ENCODE measurements around the gene PSMB7.

PSMB7 gene

DNA sequence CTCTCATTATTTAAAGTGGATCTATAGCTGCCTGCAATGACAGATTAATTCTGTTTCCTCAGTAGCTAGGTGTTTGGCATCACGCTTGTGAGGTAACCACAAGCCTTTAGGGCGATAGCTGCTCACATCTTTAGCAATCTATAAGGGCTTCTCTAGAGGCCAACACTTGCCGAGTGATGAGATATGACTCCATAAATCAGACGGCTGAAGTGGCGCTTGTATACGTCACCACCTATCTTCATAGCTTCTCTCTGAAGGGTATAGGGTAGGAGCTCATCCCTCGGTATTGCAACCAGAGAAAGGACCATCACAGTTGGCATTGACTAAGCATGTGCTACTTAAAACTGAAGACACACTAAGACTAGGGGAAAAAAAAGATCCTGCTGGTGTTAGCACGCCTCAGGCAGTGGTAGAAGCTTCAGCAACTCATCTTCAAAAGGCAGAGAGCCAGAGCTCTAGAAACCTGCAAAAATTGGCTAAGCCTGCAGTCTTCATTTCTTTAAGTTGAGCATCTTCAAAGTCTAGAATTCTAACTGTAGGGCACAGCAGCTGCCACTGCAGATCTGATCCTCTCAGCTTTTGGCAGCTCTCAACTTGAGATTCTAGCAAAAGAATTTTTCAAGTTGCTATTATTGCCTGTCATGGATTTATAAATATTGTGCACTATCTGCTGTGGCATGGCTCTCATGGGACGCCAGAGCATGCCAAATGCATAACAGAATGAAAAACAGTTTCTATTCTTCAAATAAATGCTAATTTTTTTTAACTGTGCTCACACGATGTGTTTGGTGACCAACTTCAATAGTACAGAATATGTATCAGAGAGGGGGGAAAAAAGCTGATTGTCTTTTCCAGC, 37.5 kb downstream of the PSMB7 start:
- no peak for DNase-seq

DNA sequence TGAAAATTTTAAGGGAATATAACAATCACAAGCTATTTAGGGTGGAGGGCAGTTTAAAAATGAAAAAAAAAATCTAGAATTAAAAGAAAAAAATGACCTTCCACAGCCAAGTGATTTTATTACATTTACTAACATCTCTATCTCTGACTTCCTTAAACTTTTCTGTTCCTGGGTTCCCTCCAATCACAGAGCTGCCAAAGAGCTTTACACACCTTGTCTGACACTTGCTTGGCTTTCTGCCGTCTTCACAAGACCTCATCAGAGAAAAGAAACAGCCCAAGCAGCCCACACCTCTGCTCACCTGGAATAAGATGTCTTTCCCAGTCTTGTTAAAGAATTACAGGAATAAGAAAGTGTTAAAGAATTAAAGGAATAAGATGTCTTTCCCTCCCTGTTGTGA, 38.9 kb downstream of the PSMB7 start:
- no peak for DNase-seq

DNA sequence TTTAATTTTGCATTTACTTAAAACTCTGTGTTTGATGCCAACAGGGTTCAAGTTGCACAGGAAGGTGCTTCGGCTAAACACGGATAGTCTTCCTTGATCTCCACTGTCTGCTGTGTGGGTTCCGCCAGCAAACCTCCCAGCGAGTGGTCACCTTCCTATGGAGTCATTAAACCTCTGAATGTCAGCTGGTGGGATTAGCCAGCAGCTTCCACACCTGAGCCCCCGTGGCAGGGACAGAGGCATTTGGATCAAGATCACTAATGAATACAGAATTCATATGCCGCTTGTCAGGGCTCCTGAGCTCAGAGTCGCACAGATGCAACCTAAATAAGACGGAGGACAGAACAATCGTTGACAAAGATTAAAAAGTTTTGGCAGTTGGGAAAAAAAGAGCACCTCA, 39.5 kb downstream of the PSMB7 start:
- DNase-seq, result no peak

DNA sequence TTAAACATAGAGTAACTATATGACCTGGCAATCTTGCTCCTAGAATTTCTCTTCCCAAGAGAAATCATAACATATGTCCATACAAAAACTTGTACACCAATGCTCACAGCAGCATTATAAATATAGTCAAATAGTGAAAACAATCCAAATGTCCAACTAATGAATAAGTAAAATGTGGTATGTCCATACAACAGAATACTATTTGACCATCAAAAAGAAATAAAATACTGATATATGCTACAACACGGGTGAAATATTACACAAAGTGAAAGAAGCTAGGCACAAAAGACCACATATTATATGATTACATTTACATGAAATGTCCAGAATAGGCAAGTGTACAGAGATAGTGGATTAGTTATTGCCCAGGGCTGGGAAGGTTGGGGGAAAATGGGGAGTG, 41.4 kb downstream of the PSMB7 start:
- no peak for DNase-seq

DNA sequence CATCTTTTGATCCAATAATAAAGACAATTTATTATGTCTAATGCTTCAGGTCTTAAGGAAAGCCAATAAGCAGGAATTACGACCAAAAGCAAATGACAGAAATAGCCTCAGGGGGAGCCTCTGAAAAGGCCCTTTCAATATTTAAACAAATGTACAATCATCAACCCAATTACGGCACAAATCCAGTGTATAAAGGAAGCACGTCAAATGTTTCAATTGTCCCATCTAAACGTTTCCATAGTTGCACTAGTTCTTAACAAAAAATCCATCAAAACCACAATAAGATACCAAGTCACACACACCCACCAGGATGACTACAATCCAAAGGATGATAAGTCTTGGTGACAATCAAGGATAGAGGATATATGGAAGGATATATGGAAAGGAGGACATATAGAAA, 41.9 kb downstream of the PSMB7 start:
- DNase-seq, result no peak

DNA sequence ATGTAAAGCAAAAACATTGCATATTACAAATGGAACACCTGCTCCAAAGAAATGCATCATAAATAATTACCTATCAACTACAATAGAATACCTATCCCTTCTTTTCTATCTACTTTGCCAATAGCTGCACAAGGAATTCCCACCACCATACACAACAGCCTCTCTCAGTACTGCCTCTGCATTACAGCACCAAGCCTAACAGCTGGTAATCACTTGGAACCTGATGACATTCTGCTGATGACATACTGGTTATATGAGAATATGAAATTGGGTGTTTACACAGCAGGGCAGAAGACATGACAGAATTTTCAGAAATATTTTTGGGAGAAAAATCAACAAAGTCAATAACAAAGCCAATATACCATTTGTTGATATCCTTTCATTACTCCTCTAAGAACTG, 43.2 kb downstream of the PSMB7 start:
- no peak for DNase-seq

DNA sequence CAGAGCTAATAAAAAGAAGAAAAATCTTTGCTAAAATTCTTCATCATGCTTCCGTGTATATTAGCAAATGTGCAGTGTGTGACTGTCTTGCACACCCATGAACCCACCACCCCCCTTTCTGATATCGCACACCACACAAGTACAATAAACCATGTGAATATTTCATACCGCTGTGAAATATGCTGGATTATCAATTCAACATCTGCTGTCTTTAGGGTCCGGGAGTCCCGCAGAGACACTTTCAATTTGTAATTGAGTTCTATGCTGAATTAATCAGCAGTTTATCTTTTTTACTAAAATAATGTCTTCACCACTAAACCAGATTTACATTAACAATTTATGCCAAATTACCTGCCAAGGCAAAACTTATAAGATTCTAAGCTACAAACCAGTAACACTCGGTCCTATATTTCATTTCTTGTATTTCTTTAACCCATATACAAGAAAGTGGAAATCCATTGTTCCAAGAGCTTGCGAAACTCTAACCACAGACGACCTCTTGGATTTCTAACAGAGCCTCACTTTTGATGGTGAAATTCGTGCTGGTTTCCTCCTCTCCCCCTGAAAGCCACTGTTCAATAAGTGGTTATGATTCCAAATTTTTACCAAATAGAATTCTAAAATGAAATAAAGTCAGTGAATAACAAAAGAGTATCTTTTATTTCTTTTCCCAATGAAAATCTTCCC, 44.2 kb downstream of the PSMB7 start:
- no peak for DNase-seq

DNA sequence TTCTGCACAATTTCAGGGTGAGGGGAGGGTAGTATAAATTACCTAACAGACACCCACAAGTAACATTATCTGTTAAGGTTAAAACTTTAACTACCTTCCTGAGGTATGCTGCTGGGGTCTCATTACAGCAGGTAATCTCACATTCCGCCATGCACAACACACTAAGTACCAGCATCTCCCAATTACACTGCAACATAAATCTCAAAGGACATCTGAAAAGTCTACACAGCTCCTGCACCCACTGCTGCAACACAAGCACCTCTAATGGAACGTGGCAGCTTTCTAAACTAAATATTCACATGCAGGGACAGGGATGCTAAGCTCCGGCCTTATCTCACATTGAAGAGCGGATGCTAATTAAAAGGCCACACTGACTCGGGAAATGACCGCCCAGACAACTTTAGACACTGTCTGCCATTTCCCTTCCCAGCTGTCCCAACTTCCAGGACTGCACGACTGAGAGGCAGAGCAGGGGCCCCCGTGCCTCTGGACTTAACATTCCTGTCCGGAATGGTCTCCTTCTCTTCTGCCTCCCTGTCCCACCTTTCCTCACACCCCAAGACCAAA, 45.9 kb downstream of the PSMB7 start:
- no peak for DNase-seq

DNA sequence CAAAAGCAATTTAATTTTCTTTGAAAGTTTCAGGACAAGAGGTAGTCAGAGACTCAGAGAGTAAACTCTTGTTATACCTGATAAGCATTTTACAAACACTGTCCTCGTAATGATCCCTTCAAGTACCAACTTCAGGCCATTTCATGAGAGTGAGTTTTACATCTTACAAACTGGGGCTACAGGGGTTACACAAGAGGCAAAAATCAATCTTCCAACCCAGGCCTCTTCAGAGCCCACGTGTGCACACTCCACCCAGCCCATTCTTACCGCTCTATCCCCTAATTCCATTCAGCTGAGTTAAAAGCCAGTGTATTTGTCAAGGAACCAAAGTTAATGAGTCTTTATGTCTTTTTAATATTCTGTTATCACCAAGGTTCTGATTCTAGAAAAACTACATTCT, 46.5 kb downstream of the PSMB7 start:
- no peak for DNase-seq

DNA sequence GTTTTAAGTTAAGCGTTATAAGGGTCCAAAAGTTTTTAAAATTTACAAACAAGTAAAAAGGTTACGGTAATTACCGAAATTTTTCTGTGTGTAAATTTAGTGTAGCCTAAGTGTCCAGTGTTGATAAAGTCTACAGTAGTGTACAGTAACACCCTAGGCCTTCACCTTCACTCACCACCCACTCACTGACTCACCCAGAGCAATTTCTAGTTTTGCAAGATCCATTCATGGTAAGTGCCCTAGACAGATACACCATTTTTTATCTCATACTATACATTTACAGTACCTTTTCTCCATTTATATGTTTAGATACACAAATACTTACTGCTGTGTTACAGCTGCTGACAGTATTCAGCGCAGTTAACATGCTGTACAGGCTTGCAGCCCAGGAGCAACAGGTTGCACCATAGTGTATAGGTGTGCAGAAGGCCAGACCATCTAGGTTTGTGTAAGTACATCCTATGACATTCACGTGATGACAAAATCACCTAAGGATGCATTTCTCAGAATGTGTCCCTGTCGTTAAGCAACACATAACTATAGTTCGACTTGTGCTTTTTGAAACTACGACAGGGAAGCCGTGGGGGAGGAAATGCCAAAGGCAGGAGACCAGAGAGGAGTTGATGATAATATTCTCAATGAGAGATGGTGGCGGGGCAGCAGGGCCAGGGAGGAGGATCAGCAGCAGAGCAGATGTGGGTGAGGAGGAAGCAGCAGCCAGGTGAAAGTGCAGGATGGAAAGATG, 48.6 kb downstream of the PSMB7 start:
- DNase-seq, result no peak

DNA sequence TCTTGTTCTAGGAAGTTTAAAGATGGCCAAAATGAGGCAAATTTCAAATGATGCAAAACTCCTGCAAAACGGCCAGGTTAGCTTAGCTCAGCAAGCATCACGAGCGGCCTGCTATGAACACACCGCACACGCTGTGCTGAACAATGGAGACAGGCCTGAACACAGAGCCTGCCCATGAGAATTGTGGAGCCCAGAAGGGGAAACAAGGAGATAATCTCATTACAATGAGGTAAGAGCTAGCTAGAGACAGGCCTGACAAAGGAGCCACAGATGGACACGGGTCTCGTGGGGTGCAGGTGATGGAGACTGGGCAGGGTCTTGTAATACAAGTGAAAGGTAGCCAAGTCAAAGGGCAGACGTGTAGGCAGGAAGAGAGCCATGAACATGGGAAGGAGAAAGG, 50.2 kb downstream of the PSMB7 start:
- no peak for DNase-seq

DNA sequence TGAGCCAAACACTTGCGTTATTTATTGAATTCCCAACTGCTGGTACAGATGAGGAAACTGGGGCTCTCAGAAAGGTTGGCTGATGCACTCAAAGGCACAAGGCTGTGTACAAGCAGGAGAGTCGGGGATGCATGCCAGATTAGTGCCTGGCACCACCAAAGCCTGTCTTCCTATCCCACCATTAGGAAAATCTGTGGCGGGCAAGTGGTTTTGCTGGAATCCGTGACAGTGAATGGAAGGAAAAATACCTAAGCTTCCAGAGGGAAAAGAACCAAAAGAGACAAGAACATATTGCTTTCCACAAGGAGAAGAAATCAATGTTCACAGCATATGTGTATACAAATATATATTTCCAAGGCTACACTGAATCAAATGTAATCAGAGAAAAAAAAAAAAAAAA, 51.1 kb downstream of the PSMB7 start:
- DNase-seq, result no peak

DNA sequence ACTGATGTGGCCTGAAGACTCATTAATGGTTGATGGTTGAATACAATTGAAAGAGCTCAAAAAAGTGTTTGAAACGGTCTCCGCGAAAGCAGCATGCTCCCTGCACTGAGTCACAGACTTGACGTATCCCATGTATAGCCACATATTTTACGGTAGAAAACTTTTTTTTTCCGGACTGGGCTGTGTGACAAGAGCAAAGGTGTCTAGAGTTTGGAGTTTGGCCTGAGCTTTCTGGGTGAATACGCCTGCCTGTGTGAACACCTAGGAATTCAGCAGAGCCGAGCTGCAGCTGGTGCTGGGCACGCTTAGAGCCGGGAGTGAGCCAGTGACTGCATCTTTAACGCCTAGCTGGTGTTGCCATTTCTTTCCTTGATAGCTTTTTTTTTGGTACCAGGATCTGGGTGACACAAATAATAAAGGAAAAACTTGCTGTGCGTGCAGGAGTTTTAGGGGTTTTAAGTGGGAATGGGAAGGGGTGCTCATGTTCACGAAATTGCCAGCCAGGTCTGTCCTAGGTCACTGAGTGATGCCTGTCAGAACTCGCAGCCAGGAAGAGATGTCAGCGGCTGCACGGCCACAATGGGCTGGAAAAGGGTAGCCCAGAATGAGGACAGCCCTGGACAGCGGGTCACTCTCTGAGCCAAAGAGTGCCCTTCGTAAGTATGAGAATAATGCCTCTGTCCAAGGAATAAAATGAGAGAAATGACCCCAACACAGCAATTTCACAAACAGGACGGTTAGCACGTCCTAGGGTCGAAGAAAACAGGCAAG, 51.7 kb downstream of the PSMB7 start:
- DNase-seq, result no peak

DNA sequence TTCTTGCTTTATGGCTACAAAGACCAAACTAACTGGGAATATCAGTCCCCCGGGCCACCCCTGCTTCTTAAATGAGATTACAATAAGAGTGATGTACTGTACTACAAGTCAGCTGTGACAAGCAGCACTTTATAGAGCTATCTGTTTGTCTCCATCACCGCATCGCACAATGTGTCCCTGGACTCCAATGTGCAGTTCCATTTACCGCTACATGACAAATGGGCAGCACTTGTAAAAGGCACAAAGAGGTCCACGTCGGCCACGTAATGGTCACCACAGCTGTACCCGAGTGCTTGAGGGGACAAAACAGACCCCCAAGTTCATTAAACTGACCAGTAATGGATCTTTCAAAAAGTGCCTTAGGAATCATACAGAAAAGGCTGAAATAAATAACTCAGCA, 54.1 kb downstream of the PSMB7 start:
- DNase-seq, result no peak

DNA sequence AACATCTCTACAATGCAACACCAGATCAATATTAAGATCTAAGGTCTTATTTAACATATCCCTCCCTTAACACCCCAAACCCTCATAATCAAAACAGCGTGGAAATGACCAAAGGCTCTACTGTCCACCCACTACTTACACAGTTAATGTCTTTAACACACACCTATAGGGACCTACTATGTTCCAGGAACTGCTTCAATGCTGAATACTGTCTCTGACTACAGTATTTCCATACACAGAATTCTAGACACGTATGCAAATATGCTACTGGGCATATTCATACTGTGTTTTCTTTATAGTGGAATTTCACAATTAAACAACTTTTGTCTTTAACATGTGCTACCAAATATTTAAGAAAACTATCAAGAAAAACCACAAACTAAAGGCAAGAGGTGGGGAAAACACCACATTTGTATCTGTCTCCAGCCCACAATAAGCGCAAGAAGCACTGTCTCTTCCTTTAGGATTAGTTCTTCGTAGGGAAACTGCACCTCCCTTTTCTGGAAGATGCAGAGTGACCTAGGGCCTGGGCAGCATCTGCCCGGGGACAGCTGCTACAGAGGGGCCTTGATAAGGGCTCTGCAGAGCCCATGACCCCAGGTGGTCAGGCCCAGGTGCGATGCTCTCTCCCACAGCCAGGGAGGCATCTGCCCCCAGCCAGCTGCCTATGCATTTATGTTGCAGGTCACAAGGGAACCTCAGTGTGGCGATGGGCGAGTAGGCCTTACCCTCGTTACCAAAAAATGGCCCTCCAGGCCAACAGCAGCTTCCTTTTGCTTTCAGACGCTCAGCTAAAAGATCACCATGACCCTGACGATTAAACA, 55.2 kb downstream of the PSMB7 start:
- no peak for DNase-seq

DNA sequence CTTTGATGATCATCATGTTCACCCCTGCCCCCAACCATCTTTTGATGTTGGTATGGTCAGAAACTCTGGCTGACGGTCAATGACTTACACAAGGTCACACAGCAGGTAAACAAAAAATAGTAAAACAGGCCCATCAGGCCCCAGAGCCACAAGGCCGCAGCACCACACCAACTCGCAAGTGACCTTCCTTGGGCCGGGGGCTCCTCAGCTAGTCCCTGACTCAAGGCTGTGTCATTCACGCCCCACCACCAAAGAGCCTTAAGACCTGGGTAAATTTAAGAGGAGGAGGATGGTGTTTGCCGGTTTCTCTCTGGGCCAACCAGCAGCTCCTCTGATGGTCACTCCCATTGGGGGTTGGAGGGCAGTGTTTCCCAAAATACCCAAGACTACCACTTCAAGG, 55.8 kb downstream of the PSMB7 start:
- no peak for DNase-seq

DNA sequence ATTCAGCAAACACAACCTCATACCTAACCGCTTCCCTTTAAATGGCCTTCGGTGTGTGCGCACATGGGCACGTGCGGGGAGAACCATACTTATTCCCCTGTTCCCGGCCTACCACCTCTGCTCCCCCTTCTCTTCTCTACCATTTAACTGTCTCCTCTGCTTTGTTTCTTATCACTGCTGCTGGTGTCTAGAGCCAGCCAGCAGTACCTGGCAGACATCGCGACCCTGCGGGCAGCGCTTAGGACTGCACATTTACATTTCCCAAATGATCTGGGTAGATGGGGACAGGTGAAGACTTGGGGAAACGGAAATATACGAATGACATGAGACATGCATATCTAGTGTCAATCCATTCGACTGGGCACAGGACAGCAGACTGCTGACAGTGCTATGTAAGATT, 56.6 kb downstream of the PSMB7 start:
- DNase-seq, result no peak

DNA sequence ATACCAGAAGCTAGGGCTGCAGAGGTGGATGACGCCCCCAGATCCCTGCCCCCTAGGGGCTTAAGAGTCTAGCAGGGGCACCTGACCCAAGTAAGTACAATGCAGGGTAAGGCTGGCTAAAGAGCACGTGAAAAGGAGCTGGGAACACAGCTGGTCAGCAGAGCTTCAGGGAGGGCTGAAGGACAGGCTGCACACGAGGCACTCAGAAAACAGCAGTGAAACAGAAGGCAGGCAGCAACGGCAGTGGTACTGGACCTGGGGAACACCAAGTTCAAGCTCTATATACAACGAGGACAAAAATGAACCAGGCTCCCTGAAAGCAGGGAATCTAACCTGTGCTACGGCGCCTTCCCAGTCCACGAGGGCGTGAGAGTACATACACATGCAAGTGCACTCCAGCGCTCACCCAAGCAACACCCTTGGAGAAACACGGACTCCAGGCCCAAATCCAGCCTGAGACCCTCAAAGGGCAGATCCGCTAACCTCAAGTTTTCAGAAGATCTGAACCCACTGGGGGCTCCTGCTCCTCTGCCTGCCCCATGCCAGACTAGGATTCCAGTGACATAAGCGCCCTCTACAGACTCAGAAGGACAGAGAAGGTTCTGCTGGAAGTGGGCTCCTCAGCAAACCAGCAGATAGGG, 57.4 kb downstream of the PSMB7 start:
- DNase-seq, result no peak

DNA sequence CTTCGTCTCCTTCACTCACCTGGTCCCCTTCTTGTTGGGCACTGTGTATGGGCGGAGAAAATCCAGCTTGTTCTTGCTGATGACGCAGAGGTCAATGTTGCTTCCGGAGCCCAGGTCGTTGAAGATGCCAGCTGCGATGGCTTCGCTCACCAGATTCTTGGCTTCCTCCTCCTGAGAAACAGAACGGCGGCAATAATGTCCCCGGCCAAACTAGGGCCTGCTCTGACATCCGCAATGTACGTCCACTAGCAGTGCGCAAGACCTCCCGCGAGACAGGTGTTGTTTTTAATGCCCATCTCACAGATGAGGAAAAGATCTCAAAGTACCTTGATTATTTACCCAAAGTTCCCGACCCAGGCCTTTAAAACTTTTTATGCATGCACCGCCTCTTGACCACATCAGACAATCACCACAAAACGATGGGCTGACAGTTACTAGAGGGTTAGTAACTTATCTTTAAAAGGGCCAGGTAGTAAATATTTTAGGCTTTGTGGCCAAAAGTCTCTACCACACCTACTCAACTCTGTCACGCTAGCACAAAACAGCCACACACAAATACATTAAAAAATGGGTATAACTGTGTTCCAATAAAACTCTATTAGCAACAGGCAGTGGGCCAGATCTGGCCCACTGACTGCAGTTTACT, 58.4 kb downstream of the PSMB7 start:
- no peak for DNase-seq

DNA sequence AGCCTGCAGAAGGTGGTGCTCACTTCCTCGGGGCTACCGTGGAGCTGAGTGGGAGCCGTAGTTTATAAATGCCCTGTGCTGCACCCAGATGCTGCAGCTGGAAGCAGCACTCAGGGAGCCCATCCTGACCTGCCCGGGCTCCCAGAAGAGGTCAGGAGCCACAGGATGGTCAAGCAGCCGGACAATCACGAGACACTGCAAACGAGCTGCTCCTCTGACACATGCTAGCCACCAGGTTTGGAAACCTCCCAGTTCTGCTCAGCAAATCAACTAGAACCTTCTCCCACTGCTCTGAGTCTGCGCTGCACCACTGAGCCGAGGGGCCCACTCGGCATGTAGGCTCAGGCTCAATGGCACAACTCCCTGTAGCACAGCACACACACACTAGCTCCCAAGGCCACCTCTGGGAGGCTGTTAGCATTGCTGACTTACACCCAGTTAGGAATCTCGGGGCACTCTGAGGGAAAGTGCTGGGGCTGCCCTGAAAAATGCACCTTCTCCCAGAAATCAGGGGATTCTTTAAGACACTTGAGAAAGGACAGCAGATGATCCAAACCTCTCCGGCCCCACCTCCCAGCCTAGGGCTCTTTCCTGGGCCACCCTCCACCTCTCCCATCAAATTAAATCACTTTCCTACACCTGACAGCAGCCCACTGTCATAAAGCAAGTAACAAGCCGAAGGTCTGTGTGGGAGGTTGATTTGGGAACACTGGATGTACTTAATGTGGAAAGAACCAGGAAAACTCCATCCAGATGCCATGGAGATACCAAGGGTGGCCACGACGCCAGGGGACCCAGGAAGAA, 59.1 kb downstream of the PSMB7 start:
- no peak for DNase-seq

All from NCI-H1436 (cell line).